Cortex of kidney (tissue), 1 donor: ENCODE data around the gene AP5M1.
"Not testable (repeated sequence)": the region's sequence is repeated elsewhere in the genome, so short reads cannot be mapped to it uniquely, and the experiment has no call there.

ENCODE experiments used
- DNase-seq: peaks from one replicate; lab custom pipeline; 2025; lab: John Stamatoyannopoulos, UW

Gene AP5M1, protein sequence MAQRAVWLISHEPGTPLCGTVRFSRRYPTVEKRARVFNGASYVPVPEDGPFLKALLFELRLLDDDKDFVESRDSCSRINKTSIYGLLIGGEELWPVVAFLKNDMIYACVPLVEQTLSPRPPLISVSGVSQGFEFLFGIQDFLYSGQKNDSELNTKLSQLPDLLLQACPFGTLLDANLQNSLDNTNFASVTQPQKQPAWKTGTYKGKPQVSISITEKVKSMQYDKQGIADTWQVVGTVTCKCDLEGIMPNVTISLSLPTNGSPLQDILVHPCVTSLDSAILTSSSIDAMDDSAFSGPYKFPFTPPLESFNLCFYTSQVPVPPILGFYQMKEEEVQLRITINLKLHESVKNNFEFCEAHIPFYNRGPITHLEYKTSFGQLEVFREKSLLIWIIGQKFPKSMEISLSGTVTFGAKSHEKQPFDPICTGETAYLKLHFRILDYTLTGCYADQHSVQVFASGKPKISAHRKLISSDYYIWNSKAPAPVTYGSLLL

DNA sequence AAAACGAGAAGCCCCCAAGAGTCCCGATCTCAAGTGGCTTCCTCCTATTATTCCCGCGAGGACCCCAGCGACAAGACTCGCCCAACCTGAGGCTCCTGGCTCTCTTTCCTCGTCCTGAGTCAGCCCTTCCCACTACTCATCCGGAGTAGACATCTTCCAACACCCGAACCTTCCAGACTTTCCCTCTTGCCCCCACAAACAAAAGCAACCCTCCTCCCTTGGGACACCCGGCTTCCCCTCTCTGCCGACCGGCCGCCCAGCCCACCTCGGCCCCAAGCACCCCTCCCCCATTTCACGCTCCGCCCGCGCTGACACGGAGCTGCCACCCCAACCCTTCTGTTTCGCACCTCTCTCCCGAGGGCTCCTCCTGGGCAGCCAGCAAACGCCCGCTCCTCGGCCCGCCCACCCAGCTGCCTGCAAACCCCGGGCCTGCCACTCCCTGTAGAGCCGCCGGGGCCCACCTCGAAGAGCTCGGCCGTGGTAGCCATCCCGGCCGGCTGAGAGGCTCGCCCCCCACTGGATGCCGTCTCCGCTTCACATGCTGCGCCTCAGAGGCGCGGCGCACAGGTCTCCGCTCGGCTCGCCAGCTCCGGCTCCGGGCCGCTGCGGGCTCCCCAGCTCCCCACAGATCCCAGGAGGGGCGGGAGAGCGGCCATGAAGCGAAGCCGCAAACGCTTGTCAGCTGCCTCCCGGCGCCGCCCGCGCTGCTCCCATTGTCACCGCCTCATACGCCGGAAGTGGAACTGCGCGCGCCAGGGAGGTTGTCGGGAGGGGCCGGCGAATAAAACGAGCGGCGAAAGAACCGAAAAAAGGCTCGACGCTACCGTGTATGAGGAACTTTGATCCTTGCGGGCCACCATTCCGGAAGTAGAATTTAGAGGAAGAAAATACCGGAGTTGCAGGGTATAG, at the start of gene AP5M1, which contains the start of gene EXOC5:
Gene AP5M1, plus strand, starts transcription at position 811 of the 909 bp plus-strand sequence. CDS start 344 bp downstream, outside the sequence.
Gene EXOC5, minus strand, starts transcription at position 745 of the 909 bp plus-strand sequence. Its CDS starts 257 bp downstream, at position 488.
- peak; percentile 84 for DNase-seq

DNA sequence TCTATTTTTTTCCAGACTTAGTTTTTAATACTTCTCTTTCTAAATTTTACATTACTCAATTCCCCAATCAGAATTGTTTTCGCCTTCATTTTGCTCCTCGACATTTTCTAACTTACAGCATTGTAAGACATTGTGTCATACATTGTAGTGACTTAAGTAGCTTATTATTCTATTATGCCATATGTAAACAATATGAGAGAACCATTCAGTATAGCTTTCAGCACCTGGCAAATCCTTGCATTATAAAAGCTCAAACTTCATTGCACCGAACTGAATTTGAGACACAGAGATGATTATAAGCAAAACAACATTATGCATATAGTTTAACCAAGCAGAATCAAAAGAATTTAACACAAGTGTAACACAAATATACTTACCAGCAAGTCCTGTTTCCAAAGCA, 46.8 kb upstream of the AP5M1 start:
- no peak for DNase-seq

DNA sequence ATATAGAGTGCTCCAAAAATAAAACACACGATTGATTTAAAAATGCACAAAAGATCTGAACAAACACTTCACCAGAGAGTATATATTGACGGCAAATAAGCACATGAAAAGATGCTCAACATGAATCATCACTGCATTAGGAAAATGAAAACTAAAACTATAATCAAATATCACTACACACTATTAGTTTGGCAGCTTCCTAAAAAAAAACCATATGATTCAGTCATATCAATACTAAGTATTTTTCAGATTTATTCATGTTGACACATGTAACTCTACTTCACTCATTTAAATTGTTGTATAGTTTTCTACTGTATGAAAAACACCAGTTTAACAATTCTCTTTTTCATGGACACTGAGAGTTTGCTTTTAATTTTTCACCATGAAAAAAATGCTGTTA, 41.7 kb upstream of the AP5M1 start:
- DNase-seq, result no peak

DNA sequence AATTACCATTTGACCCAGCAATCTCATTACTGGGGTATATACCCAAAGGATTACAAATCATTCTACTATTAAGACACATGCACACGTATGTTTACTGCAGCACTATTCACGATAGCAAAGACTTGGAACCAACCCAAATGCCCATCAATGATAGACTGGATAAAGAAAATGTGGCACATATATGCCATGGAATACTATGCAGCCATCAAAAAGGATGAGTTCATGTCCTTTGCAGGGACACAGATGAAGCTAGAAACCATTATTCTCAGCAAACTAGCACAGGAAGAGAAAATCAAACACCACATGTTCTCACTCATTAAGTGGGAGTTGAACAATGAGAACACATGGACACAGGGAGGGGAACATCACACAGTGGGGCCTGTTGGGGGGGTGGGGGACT, 40.5 kb upstream of the AP5M1 start:
- DNase-seq, result not testable (repeated sequence)

DNA sequence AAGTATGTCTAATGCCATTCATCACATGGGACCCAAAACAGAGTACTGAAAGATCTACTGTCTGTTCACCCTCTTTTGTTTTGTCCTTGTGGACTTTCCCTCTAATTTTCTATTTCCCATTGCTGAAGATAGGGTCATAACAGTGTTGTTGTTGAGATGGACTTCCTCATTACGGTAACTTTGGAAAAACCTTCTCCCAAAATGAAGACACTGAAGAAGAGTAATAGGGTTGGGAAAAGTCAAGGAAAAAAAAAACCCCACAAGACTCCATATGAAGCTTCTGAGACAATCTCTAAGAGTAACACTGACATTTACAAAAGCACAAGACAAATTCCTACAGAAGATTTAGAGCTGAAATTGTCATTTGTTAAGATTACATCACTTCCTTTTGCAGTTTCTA, 36.8 kb upstream of the AP5M1 start:
- no peak for DNase-seq

DNA sequence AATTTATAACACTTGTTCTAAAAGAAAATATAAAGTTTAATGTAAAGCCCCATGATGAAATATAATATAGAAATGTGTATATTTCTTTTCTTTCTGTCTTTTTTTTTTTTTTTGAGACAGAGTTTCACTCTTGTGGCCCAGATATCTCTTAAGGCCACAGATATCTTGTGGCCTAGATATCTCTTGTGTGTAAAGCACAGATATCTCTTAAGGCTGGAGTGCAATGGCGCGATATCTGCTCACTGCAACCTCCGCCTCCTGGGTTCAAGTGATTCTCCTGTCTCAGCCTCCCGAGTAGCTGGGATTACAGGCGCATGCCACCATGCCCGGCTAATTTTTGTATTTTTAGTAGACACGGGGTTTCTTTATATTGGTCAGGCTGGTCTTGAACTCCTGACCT, 28.7 kb upstream of the AP5M1 start:
- DNase-seq, result not testable (repeated sequence)

DNA sequence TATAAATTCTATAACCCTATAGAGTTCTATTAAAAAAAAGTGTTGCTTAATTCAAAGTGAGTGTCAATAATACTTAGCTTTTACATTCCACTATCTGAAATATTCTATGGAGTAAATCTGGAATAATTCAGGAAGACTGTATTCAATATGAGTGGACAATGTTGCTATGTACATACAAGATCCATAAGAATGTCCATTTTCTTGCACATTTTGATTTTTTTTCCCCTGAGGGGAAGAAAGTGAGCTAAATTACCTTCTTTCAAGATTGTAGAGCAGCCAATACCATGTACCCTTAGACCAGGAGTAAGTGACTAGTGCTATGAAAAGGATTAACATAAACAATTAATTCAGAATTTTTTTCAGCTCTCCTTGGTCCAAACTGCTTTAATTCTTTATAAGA, 25.5 kb upstream of the AP5M1 start:
- no peak for DNase-seq

DNA sequence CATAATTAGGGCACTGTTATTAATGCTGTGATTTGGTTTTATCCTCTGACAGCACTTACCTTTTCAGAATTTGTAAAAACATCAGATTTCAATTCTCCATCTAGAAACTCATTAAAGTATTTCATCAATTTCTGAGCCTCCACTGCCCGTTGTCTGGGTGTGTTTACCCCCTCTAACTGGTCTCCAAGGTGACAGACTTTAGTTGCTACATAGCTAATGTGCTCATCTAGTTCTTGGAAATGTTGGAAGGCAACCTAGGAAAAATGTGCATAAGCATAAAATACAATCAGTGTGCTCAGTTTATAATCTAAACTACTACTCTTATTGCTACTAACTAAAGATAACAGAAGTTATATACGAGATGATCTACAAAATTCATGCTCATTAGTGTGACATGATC, 24.7 kb upstream of the AP5M1 start:
- DNase-seq, result no peak

DNA sequence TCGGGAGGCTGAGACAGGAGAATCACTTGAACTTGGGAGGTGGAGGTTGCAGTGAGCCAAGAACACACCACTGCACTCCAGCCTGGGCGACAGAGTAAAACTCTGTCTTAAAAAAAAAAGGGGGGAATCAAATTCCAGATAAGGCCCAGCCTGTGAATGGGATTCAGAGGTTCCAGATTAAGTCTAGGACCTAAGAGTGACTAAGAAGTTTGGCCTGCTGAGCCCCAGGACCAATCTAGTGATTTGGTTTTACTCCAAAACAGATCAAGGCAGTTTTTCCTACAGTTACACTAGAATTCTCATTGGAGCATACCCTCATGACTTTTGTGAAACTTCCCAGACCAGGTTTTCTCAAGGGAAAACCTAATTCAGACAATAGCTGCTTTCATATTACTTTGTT, 22.8 kb upstream of the AP5M1 start:
- no peak for DNase-seq

DNA sequence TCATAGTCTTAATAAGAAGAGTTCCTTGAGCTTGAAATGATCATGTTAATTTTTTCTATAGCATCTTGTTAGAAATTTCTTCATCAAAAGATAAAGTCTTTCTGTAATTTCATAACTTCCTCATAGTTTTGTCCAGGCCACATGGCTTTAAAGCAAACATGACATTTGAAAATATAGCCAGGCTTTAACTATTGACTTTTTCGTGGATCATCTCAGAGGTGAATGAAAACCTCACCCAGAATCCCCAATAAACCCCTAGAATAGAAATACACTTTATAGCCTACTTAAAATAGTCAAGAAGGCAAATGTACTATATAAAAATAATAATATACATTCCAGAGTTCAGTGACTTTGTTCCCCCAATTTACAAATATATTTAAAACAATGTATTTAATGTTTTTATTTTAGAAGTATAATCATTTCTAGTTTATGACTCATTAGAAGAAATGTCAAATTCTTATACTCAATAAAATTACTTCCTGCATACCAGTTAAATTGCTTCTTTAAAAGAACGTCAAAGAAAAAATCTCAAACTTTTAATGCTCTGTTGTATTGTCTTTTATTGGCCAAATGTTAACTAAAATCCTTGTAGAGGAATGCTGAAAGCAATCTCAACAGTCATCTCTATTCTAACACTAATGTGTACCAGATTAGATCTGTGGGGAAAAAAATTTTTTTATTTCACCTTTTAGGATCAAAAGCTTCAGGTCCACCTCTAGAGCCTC, 21.7 kb upstream of the AP5M1 start:
- no peak for DNase-seq

DNA sequence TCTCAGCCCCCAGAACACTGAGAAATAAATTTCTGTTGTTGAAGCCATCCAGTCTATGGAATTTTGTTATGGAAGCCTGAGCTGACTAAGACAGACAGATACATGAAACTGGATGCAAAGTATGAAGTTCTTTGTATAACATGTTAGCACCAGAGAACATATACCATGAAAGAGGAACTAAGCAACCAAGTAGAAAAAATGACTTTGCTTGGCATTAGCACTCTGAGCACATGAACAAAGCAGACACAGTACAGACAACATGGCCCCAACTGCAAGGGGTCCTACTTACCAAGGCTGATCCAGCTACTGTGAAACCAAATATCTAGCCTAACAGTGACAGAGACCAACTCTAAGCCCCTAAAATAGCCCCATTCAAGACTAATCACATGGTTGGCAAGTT, 13.9 kb upstream of the AP5M1 start:
- DNase-seq, result no peak

DNA sequence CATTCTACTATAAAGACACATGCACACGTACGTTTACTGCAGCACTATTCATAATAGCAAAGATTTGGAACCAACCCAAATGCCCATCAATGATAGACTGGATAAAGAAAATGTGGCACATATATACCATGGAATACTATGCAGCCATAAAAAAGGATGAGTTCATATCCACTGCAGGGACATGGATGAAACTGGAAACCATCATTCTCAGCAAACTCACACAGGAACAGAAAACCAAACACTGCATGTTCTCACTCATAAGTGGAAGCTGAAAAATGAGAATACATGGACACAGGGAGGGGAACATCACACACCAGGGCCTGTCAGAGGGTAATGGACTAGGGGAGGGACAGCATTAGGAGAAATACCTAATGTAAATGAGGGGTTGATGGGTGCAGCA, 10.6 kb upstream of the AP5M1 start:
- DNase-seq, result not testable (repeated sequence)

DNA sequence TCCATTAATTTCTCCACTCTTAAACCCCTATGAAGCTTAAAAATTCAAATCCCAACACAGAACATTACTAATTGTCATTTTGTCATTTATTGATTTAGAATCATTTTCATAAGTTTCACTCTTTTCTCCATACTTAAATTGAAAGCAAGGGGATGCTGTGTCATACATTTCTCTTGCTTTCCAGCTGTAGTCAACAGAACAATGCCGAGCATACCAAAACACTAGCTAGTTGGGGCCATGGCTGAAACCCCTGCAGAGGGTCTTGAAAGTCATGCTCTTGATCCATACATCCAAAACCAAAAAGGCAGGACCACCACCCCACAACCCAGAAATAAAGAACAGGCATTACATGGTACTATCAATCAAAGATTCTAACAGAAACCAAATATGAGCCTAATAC, 9.1 kb upstream of the AP5M1 start:
- DNase-seq, result no peak

DNA sequence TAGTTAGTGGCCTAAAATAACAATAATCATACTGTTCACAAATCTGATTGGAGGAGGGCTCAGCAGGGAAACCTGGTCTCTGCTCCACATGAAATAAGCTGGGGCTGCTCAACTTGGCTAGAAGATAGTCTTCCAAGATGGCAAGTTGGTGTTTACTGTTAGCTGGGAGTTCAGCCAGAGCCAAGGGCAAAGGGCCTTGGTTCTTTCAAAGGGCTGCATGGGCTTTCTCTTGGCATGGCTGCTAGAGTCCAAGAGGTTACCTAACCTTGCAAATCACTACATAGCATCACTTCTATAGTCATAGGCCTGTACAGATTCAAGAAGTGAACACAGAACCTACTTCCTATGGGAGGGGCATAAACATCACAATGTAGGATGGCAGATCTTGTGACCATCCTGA, 7.2 kb upstream of the AP5M1 start:
- DNase-seq, result no peak

DNA sequence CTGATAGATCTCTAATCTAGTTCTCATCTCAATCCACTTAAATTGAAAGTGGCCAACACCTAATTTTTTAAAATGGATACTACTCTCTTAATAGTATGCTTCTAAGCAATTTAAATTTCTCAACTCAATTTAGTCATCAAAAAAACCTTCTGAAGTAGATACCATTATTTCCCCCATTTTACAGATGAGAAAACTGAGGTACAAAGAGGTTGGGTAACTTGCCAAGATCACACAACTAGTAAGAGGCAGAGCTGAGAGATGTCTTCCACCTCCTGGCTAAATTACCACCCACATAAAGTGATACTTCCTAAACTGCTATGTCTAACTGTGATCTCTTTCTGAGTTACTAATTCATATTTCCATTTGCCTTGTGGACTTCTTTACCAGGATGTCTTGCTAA, 6.7 kb upstream of the AP5M1 start:
- DNase-seq, result no peak

DNA sequence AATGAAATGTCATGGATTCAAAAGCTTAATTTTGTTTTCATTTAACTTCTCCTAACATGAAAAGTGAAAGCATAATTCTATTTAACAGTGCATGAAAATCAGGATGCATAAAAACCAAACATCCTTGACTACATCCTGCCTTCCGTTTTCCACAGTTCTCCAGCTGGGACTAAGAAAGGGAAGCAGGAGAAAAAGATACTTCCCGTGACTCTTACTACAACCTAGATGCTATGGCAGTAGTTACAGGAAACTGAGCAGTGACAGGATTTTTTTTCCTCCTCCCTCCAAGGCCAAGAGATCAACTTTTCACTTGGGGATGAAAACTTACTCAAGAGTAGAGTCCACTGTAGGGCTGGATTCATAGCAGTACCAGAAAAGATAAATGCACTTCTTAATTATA, 2.7 kb upstream of the AP5M1 start:
- no peak for DNase-seq

DNA sequence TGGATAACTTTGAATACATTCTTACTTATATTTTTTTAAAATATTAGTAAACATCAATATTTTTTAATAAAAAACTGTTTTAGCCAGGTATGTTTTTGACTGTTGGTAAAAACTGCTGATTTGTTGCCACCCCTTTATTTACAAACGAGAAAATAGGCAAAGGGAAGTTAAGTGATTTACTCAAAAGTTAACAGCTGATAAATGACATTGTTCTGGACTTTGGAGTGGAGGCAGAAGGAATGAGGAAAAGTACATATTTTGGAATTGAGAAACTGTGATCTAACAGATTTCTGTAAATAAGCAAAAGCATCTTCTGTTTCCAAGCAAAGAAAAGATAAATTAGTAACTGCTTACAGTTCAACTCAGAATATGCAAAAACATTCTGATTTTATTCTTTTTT, 4.5 kb downstream of the AP5M1 start:
- no peak for DNase-seq

DNA sequence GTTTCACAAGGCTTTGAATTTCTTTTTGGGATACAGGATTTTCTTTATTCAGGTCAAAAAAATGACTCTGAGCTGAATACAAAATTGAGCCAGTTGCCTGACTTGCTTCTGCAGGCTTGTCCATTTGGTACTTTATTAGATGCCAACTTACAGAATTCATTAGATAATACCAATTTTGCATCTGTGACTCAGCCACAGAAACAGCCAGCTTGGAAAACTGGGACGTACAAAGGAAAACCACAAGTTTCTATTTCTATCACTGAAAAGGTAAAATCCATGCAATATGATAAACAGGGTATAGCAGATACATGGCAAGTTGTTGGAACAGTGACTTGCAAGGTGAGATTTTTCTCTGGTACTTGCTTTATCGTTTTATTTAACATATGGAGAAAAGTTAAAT, 5.8 kb downstream of the AP5M1 start:
- DNase-seq, result no peak

DNA sequence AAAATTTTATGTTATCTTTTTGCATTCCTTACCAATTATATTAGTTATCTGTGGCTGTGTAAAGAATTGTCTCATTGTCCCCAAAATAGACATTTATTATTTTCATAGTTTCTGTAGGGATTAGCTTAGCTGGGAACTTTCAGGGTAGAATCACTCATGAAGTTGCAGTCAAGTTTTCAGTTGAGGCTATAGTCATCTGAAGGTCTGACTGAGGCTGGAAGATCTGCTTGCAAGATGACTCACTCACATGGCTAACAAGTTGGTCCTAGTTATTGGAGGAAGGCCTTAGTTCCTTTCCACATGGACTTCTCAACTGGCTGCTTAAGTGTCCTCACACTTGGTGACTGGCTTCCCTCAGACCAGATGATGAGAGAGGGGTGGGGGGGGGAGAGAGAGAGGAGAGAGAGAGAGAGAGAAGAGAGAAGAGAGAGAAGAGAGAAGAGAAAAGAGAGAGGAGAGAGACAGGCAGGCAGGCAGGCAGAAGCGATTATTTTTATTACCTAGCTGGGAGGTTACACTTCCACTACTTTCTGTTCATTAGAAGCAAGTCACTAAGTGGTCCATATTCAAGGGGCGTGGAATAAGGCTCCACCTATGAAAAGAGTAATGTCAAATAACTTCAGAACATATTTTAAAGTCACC, 6.4 kb downstream of the AP5M1 start:
- DNase-seq, result no peak

DNA sequence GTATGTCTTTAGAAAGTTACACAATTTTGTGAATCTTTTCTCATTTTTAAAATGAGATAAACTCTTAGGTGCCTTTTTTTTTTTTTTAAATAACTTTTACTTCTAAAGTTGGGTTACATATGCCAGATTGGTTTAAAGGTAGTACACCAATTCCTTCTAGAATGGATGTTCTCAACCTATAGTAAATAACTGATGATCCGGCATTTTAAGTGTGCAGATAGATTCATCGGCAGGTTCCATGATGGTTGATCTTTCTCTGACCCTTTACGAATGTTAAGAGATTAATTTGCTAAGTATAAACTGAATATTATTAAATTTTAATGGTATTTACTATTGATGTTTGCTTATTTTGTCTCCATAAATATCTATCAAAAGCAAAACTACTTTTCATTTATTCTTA, 8.3 kb downstream of the AP5M1 start:
- DNase-seq, result no peak

DNA sequence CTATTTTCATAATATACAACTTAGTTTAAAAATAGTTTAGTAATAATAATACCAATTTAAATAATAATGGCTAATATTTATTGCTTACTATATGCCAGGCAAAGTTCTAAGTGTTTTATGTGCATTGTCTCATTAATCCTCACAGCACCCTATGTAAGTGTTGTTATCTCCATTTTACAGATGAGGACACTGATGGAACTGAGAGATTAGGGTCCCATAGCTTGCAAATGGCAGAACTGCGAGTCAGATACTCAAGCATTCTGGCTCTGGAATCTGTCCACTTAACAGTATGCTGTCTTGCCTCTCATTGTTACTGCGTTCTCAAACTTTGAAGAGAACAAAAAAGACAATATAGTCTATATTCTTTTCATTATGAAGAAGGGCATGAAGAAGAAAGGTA, 19.0 kb downstream of the AP5M1 start:
- no peak for DNase-seq

DNA sequence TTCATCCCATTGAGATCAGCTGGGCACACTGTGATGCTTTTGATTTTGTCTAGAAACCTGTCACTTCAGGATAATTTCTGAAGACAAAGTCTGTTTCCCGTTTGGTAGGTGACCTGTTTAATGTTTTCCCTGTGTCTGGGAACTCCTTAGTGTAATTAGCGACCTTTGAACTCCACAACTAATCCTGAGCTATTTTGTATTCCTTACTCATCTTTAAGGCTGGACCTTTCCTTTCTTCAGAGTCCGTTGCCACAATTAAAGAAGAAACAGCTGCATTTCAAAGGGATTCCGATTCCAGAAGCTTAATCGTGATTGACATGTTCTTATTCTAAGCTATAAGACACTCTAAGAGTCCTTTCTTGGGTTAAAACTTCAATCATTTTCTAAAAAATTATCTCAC, 22.0 kb downstream of the AP5M1 start:
- DNase-seq, result no peak
